OCI-LY7 (cell line): Measurements from ENCODE around the gene RNF212B.

Experiments used
- CTCF ChIP-seq: fragments of 200-600 bp; sonication (generic); conservative IDR thresholded peaks from 2 replicates; pipeline ENCODE4 v1.5.1; 2014; ENCODE audit warnings: mild to moderate bottlenecking, antibody characterized with exemption, low read length, moderate library complexity, mixed read lengths
- EZH2phosphoT487 ChIP-seq: fragments of 200-600 bp; sonication (generic); IDR thresholded peaks from 2 replicates; pipeline ENCODE4 v1.6.1; 2018; ENCODE audit warnings: low read depth, borderline replicate concordance, mild to moderate bottlenecking, mixed run types, antibody characterized with exemption, low read length, moderate library complexity, mixed read lengths

- TF ChIP-seq CTCF: no peak
- no peak for TF ChIP-seq EZH2phosphoT487
Observed at GRCh38 chr14:23240661-23241060, 2.9 kb downstream of the RNF212B start.
